Stimulated activated CD8-positive, alpha-beta memory T cell treated with anti-CD3 and anti-CD28 coated beads, Interleukin-12 subunit alpha, Interleukin-12 subunit beta, amount 100 ng/mL, for 24 hours (primary cell): ENCODE measurements around the gene SOHLH1.
"Not testable (repeated sequence)": the region's sequence is repeated elsewhere in the genome, so short reads cannot be mapped to it uniquely, and the experiment has no call there.

ENCODE experiments used
- DNase-seq: peaks from one replicate; pipeline ENCODE4 v3.0.0-alpha.2; 2020; ENCODE audit errors: extremely low read depth

SOHLH1 gene

GRCh38 chr9:135678236-135679017 lies 20.9 kb downstream of the SOHLH1 start:
- DNase-seq: no peak

DNA sequence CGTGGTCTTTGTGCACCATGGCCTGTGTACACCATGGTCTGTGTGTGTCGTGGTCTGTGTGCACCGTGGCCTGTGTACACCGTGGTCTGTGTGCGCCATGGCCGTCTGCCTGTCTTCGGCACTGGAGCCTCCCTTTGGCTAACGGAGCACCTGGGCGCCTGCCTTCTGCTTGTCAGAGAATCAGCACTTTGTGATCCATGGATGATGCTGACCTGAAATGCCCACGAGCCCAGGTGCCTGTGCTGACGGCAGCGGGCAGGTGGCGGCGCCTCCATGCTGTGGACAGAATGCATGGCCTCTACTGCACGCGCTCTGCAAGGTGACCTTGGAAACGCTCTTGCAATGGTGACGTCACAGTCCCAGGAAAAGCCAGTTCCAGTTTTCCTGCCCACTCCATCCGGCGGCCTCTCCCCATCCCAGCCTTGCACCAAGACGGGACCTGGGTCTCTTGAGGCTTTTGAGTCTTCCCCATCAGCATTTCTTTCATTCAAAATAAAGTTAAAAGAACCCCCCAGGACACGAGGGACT lies 21.6 kb downstream of the SOHLH1 start:
- DNase-seq: no peak

DNA sequence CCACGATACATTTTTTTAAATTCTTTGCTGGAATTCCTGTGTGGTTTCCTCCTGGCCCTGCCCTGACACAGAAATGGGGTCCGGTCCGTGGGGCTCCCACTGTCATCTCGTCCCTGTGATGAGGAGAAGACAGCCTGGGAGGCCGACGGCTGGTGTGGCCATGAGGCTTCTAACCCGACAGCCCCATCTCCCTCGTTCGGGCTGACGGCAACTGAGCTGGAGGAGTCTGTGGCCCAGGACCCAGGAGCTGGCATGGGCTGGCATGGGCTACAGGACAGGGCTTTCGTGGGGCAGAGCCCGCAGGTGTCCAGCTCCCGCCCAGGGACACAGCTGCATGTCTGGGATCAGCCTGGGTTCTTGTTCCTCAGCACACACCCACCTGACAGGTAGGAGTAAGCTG lies 22.4 kb downstream of the SOHLH1 start:
- no peak for DNase-seq

GRCh38 chr9:135674977-135675376 lies 24.3 kb downstream of the SOHLH1 start:
- no peak for DNase-seq

DNA sequence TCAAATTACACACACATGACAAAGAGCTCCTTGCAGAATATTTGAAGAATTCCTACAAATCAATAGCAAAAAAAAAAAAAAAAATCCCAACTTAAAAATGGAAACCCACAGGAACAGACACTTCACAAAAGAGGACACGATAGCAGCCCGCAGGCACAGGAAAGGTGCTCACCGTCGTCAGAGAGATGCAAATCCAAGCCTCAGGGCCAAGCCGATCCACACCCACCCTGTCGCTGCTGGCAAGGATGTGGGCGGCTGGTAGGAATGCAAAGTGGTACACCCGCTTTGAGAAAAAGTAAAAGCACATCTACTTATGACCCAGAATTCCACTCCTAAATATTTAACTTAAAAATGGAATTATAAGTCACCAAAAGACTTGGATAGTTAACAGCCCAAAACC lies 25.3 kb downstream of the SOHLH1 start:
- DNase-seq: no peak

GRCh38 chr9:135672786-135673185 lies 26.5 kb downstream of the SOHLH1 start:
- not testable (repeated sequence) for DNase-seq

- no peak for DNase-seq
Observed at GRCh38 chr9:135671591-135672041, 27.7 kb downstream of the SOHLH1 start.

GRCh38 chr9:135670721-135671590 lies 28.3 kb downstream of the SOHLH1 start:
- no peak for DNase-seq

GRCh38 chr9:135669616-135670285 lies 29.5 kb downstream of the SOHLH1 start:
- no peak for DNase-seq

GRCh38 chr9:135669018-135669417 lies 30.3 kb downstream of the SOHLH1 start:
- not testable (repeated sequence) for DNase-seq

DNA sequence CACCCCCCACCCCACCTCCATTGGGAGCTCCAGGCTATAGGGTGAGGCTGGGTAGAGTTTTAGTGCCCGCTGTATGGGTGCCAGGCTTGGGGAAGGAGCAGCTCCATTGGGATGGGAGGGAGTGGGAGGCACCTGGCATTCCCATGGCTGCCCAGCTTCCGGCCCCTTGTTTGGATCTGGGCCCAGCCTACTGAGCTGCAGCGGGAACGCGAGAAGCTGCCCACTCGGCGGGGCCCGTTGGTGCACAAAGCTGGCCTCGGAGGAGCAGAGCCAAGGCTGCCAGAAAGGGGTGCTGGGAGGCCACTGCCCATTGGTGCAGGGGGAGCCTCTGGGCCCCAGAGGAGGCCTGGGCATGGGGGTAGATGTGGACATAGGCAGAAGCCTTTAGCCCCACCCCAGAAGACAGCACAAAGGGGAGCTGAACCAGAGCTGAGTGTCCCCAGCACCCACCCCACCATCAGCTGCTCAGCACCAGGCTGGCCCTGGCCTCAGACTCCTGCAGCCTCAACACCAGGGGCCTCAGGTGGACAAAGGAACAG lies 31.7 kb downstream of the SOHLH1 start:
- DNase-seq: no peak

DNA sequence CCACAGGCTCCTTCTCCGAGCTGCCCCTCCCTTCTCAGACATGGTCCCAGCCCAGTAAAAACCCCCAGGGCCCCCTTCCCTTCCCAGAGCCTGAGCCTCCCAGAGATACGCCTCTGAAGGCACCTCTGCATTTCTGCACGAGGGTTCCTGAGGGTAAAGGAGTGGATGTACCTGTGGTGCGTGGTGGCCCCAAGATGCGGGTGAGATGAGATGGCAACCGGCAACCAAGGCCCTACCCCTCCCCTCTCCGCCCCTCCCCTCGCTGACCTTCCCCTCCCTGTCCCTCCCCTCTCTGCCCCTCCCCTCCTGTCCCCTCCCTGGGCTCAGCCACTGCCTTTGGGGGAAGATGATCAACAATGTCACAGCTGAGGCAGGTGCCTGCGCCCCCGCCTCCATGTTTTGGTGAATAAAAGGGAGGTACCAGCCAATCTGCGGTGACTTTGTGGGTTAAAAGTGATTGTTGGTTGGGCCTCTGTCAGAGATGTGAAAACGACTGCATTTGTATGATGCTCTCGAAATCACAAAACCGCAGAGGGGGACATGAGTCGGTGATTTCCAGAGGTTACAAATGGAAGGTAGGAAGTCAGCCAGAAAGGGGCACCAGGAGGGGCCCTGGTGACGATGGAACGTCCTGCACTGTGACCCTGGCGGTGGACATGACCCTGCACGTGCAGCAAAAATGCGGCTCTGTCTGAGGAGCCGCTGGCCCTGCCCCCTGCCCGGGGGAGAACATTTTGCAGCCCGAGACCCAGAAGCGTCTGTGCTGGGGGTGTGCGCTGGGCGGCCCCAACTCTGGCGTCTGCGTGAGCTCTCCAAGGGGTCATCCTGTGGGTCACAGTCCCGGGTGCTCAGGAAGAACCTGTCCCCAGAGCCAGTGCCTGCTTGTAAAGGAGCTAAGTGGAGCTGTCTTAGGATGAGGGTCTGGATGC lies 32.5 kb downstream of the SOHLH1 start:
- DNase-seq: no peak

GRCh38 chr9:135665795-135666189 lies 33.5 kb downstream of the SOHLH1 start:
- DNase-seq: no peak

DNA sequence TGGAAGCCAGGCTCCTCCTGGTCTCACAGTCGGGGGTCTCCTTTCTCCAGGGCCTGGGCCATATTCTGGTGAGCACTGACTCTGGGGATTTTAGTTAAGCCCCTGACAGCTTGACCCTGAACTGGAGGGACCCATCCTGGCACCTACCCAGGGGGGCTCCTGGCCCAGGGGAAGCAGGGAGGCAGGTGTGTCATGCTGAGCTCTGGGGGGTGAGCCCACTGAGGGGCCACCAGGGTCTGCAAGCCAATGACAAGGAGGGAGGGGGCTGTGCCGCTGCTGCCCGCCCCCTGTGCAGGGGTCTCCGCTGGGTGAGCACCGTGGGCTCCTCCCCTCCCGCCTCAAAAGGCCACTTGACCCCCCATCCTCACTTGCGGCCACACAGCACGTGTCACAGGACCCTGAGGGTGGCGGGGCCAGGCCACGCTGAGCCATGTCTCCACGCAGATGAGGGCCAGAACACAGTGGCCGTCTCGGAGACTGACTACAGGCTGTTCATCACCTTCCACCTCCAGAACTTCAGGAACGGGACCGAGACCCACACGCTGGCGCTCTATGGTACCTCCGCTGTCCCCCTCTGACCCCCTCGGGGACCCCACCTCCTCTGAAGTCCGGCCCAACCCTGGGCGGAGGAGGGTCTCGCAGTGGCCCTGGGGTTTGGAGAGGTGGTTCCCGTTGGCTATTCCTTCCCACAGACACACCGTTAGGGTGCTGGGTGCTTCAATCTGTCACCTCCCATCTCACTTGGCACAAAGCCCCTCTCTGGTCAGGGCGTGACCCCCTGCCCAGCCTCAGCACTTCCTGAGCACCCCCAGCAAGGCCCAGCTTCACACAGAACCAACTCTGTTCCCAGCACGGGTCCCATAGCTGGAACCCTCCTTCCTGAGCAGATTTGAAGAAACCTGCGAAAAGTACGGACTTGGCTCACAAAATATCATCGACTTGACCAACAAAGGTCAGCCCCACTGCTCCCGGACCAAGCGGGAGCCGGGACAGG lies 34.2 kb downstream of the SOHLH1 start:
- no peak for DNase-seq

DNA sequence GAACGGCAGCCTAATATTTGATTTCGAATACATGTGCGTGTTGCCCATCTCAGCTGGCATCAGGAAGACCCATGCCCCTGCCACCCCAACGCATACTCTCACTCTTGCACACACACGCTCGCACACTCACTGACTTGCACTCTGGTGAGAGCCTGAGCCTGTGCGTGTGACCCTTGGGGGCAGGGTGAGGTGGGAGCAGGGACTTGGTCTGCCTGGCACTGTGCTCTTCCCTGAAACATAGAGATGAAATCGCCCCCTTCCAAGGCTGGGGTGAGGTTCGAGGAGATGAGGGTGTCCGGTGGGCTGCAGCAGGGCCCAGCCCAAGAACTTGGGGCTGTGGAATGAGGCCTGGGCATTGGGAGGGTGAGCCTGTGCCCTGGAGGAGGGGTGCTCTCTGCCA lies 35.0 kb downstream of the SOHLH1 start:
- DNase-seq: no peak

DNA sequence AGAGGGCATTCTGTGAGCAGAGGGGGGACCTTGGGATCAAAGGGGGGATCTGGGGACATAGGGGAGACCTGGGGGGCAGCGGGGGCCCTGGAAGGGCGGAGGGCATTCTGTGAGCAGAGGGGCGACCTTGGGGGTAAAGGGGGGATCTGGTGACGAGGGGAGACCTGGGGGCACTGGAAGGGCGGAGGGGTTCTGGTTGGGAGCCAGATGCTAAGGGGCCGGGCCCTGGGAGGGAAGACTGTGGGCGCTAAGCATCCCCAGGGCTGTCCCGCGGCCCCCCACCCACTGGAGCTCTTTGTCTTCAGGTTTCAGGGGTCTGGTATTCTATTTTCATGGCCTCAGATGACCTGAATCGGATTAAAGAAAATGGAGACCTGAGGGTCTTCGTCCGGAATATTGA lies 35.4 kb downstream of the SOHLH1 start:
- no peak for DNase-seq

- DNase-seq: no peak
Observed at GRCh38 chr9:135663451-135663770, 35.9 kb downstream of the SOHLH1 start.

- DNase-seq: no peak
Observed at GRCh38 chr9:135662758-135663450, 36.4 kb downstream of the SOHLH1 start, which contains the start of gene LCN9. TSS of gene LCN9 (plus strand) at chr9:135663309. CDS start at chr9:135663322, 13 bp downstream.
